Measurements from ENCODE around the gene NETO2. TPM values are rescaled to one million over a fixed set of nuclear protein-coding genes. Genes with fewer than 3 reads are reported as not detected.
A peak's percentile ranks its signal among the peaks of the same experiment; 100 is the strongest.

NETO2 gene
- total and polyA plus RNA-seq, 2 of the 13 experiments (the other 11 are each of a cell fraction or from before 2014, with no cell fraction given): 8.2 to 13.5 TPM

- TF ChIP-seq HIC2 (CRISPR knock-in tag; IDR thresholded peaks at IDR 0.05; ENCODE audit: low read depth) (no peak), ZNF614 (CRISPR knock-in tag; IDR thresholded peaks at IDR 0.05; ENCODE audit: borderline replicate concordance) (0 out of 2 replicates have a peak, but pooled peaks have one; percentile 49), ZNF496 (CRISPR knock-in tag; IDR thresholded peaks at IDR 0.05; ENCODE audit: insufficient replicate concordance) (no peak), ZNF766 (CRISPR knock-in tag; IDR thresholded peaks at IDR 0.05; ENCODE audit: borderline replicate concordance) (peak; percentile 75; the same call in 1 of the 2 replicates), EED (CRISPR knock-in tag; IDR thresholded peaks at IDR 0.05) (peak; percentile 39; the same call in 1 of the 2 replicates), AHR (CRISPR knock-in tag; IDR thresholded peaks at IDR 0.05) (no peak), MLX (CRISPR knock-in tag; IDR thresholded peaks at IDR 0.05) (no peak), ZNF547 (CRISPR knock-in tag; IDR thresholded peaks at IDR 0.05) (peak; percentile 54), MIER2 (CRISPR knock-in tag; IDR thresholded peaks at IDR 0.05) (no peak), SRF (IDR thresholded peaks at IDR 0.05; ENCODE audit: low read depth, low read length) (no peak), ZNF615 (CRISPR knock-in tag; IDR thresholded peaks at IDR 0.05; ENCODE audit: borderline replicate concordance) (no peak), ELF1 (CRISPR knock-in tag; IDR thresholded peaks at IDR 0.05) (no peak), ZNF879 (CRISPR knock-in tag; IDR thresholded peaks at IDR 0.05) (no peak; the same call in 1 of the 2 replicates), FOXP4 (CRISPR knock-in tag; IDR thresholded peaks at IDR 0.05) (no peak), NR2C2 (CRISPR knock-in tag; IDR thresholded peaks at IDR 0.05; ENCODE audit: borderline replicate concordance) (no peak), ZKSCAN1 (IDR thresholded peaks at IDR 0.05; ENCODE audit: low read length) (no peak), SAFB2 (CRISPR knock-in tag; IDR thresholded peaks at IDR 0.05; ENCODE audit: borderline replicate concordance, low read depth) (no peak; the same call in 1 of the 2 replicates), ZNF775 (CRISPR knock-in tag; IDR thresholded peaks at IDR 0.05; ENCODE audit: borderline replicate concordance) (no peak), EP300 (IDR thresholded peaks at IDR 0.05; ENCODE audit: low read depth in 2 of 2, low read length in 2 of 2) (0 out of 4 replicates have a peak, but pooled peaks of 1 of the 2 experiments have one; percentile 11), EP300 (CRISPR knock-in tag; IDR thresholded peaks at IDR 0.05; ENCODE audit: borderline replicate concordance) (no peak), PREB (CRISPR knock-in tag; IDR thresholded peaks at IDR 0.05) (0 out of 2 replicates have a peak, but pooled peaks have one; percentile 18), IRF1 (CRISPR knock-in tag; IDR thresholded peaks at IDR 0.05; ENCODE audit: low read depth) (no peak), MLLT10 (CRISPR knock-in tag; IDR thresholded peaks at IDR 0.05) (no peak)
Observed at GRCh38 chr16:47142821-47143676, 696 bp downstream of the NETO2 start (continued).

All from HepG2 (cell line).